Measurements from ENCODE around the gene DCXR.
"Not testable (repeated sequence)": the region's sequence is repeated elsewhere in the genome, so short reads cannot be mapped to it uniquely, and the experiment has no call there.

DCXR gene

GRCh38 chr17:82054351-82055022, 17.0 kb upstream of the DCXR start:
- DNase-seq: no peak

GRCh38 chr17:82053556-82054263, 16.2 kb upstream of the DCXR start:
- no peak for DNase-seq

- DNase-seq: no peak
Measured at GRCh38 chr17:82053130-82053529, 15.6 kb upstream of the DCXR start.

- no peak for DNase-seq
Measured at GRCh38 chr17:82052638-82053059, 15.2 kb upstream of the DCXR start.

GRCh38 chr17:82051776-82052637, 14.5 kb upstream of the DCXR start, which contains the start of the genes GPS1 and RFNG:
Gene GPS1 (plus strand): TSS chr17:82051898. CDS start chr17:82051932, 34 bp downstream.
Gene RFNG (minus strand): TSS chr17:82051811. CDS start chr17:82051766, 45 bp downstream.
- peak; percentile 23 for DNase-seq

- DNase-seq: no peak
Measured at GRCh38 chr17:82050761-82051641, 13.5 kb upstream of the DCXR start.

- no peak for DNase-seq
Measured at GRCh38 chr17:82050152-82050760, 12.8 kb upstream of the DCXR start.

GRCh38 chr17:82049521-82049971, 12.0 kb upstream of the DCXR start:
- no peak for DNase-seq

- DNase-seq: no peak
Measured at GRCh38 chr17:82049106-82049505, 11.6 kb upstream of the DCXR start.

GRCh38 chr17:82048571-82048971, 11.1 kb upstream of the DCXR start:
- no peak for DNase-seq

GRCh38 chr17:82047914-82048570, 10.5 kb upstream of the DCXR start:
- DNase-seq: no peak

- DNase-seq: no peak
Measured at GRCh38 chr17:82047379-82047778, 9.9 kb upstream of the DCXR start.

- DNase-seq: no peak
Measured at GRCh38 chr17:82046903-82047302, 9.4 kb upstream of the DCXR start.

- DNase-seq: no peak
Measured at GRCh38 chr17:82045936-82046484, 8.5 kb upstream of the DCXR start.

- no peak for DNase-seq
Measured at GRCh38 chr17:82043507-82043906, 6.0 kb upstream of the DCXR start.

- DNase-seq: no peak
Measured at GRCh38 chr17:82042649-82043048, 5.2 kb upstream of the DCXR start.

GRCh38 chr17:82041144-82041814, 3.8 kb upstream of the DCXR start:
- no peak for DNase-seq

- no peak for DNase-seq
Measured at GRCh38 chr17:82039695-82040299, 2.3 kb upstream of the DCXR start.

- DNase-seq: not testable (repeated sequence)
Measured at GRCh38 chr17:82038796-82039409, 1.4 kb upstream of the DCXR start.

- no peak for DNase-seq
Measured at GRCh38 chr17:82037889-82038195, 345 bp upstream of the DCXR start.
